OCI-LY1 (cell line): ENCODE results near the gene NHLH2.

Source experiments
- H2AFZ ChIP-seq: fragments of 200-600 bp; sonication (generic), shearing (Covaris generic); 2 replicates; pipeline ENCODE4 v1.6.0; 2014; ENCODE audit warnings: antibody characterized with exemption, mild to moderate bottlenecking, low read length
- H3F3A ChIP-seq: fragments of 200-600 bp; sonication (generic), shearing (Covaris generic); 2 replicates; pipeline ENCODE4 v1.6.0; 2014; ENCODE audit warnings: mild to moderate bottlenecking, antibody characterized with exemption, low read length, moderate library complexity; ENCODE audit not compliant: insufficient read depth
- H3K27ac ChIP-seq: fragments of 200-600 bp; sonication (generic); 2 replicates; pipeline ENCODE4 v1.5.1; 2014; ENCODE audit warnings: low read length, mixed run types, mild to moderate bottlenecking, low read depth; ENCODE audit not compliant: poor library complexity, severe bottlenecking
- H3K27me3 ChIP-seq: fragments of 200-600 bp; sonication (generic); 2 replicates; pipeline ENCODE4 v1.6.0; 2014; ENCODE audit warnings: antibody characterized with exemption, mild to moderate bottlenecking, low read length, moderate library complexity; ENCODE audit not compliant: insufficient read depth
- H3K36me3 ChIP-seq: fragments of 200-600 bp; sonication (generic); 2 replicates; pipeline ENCODE4 v1.6.1; 2014; ENCODE audit warnings: mild to moderate bottlenecking, antibody characterized with exemption, low read length, moderate library complexity, mixed read lengths; ENCODE audit not compliant: insufficient read depth
- H3K4me1 ChIP-seq: fragments of 200-600 bp; sonication (generic); 2 replicates; pipeline ENCODE4 v1.5.1; 2014; ENCODE audit warnings: mild to moderate bottlenecking, low read length, moderate library complexity; ENCODE audit not compliant: insufficient read depth, severe bottlenecking
- H3K4me2 ChIP-seq: fragments of 200-600 bp; sonication (generic), shearing (Covaris generic); 2 replicates; pipeline ENCODE4 v1.6.1; 2014; ENCODE audit warnings: low read length
- H3K4me3 ChIP-seq: fragments of 200-600 bp; sonication (generic); 2 replicates; pipeline ENCODE4 v1.5.1; 2014; ENCODE audit warnings: low read length, low read depth, mild to moderate bottlenecking, mixed read lengths; ENCODE audit not compliant: poor library complexity, severe bottlenecking
- H3K79me2 ChIP-seq: fragments of 200-600 bp; shearing (Covaris generic); 2 replicates; pipeline ENCODE4 v1.6.1; 2016; ENCODE audit warnings: mixed run types, low read length, mixed read lengths; ENCODE audit not compliant: insufficient read depth
- H3K9ac ChIP-seq: fragments of 200-600 bp; sonication (generic), shearing (Covaris generic); 2 replicates; pipeline ENCODE4 v1.6.1; 2014; ENCODE audit warnings: mild to moderate bottlenecking, low read length, mixed read lengths
- H3K9me2 ChIP-seq: fragments of 200-600 bp; sonication (generic), shearing (Covaris generic); 2 replicates; pipeline ENCODE4 v1.6.1; 2014; ENCODE audit warnings: low read depth, mild to moderate bottlenecking, low read length, mixed read lengths
- H3K9me3 ChIP-seq: fragments of 200-600 bp; shearing (Covaris generic); 2 replicates; pipeline ENCODE4 v1.6.1; 2014; ENCODE audit warnings: low read length, mixed read lengths
- H4K20me1 ChIP-seq: fragments of 200-600 bp; sonication (generic), shearing (Covaris generic); 2 replicates; pipeline ENCODE4 v1.6.0; 2016; ENCODE audit warnings: mild to moderate bottlenecking, low read length; ENCODE audit not compliant: insufficient read depth
- EZH2 ChIP-seq: fragments of 200-600 bp; sonication (generic), shearing (Covaris generic); IDR thresholded peaks from 2 replicates; pipeline ENCODE4 v1.8.0; 2017; ENCODE audit warnings: borderline replicate concordance, mixed run types, mild to moderate bottlenecking, antibody characterized with exemption, low read length, moderate library complexity, mixed read lengths
- TF ChIP-seq, protein P1 (sequence below): fragments of 200-600 bp; sonication (generic), shearing (Covaris generic); IDR thresholded peaks from 2 replicates; pipeline ENCODE4 v1.5.1; 2017; ENCODE audit warnings: mild to moderate bottlenecking, antibody characterized with exemption, low read length, moderate library complexity, mixed read lengths

The NHLH2 gene

GRCh38 chr1:115837740-115838421 is 3.0 kb downstream of the NHLH2 start:
- H2AFZ ChIP-seq = no peak overlapping the region
- H4K20me1 ChIP-seq = no peaks in the 10 kb centered on the region
- H3K9me3 ChIP-seq = no peaks in the 10 kb centered on the region
- H3K36me3 ChIP-seq = no peaks in the 10 kb centered on the region
- no peaks in the 10 kb centered on the region for H3F3A ChIP-seq
- no peak overlapping the region for H3K4me2 ChIP-seq
- H3K9ac ChIP-seq = no peak overlapping the region
- H3K4me1 ChIP-seq = no peaks in the 10 kb centered on the region
- TF ChIP-seq, protein P1, sequence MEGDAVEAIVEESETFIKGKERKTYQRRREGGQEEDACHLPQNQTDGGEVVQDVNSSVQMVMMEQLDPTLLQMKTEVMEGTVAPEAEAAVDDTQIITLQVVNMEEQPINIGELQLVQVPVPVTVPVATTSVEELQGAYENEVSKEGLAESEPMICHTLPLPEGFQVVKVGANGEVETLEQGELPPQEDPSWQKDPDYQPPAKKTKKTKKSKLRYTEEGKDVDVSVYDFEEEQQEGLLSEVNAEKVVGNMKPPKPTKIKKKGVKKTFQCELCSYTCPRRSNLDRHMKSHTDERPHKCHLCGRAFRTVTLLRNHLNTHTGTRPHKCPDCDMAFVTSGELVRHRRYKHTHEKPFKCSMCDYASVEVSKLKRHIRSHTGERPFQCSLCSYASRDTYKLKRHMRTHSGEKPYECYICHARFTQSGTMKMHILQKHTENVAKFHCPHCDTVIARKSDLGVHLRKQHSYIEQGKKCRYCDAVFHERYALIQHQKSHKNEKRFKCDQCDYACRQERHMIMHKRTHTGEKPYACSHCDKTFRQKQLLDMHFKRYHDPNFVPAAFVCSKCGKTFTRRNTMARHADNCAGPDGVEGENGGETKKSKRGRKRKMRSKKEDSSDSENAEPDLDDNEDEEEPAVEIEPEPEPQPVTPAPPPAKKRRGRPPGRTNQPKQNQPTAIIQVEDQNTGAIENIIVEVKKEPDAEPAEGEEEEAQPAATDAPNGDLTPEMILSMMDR = no peak
- TF ChIP-seq EZH2 = no peak
- no peaks in the 10 kb centered on the region for H3K27me3 ChIP-seq
- H3K79me2 ChIP-seq = no peaks in the 10 kb centered on the region
- H3K27ac ChIP-seq = no peak overlapping the region
- H3K4me3 ChIP-seq = no peak overlapping the region
- no peaks in the 10 kb centered on the region for H3K9me2 ChIP-seq

GRCh38 chr1:115837341-115837739 is 3.6 kb downstream of the NHLH2 start:
- H3K36me3 ChIP-seq = no peaks in the 10 kb centered on the region
- H3K9me2 ChIP-seq = no peaks in the 10 kb centered on the region
- no peaks in the 10 kb centered on the region for H3K9me3 ChIP-seq
- no peaks in the 10 kb centered on the region for H3K4me1 ChIP-seq
- no peaks in the 10 kb centered on the region for H3K27me3 ChIP-seq
- H3K4me2 ChIP-seq = no peak overlapping the region
- no peak overlapping the region for H3K27ac ChIP-seq
- H3K79me2 ChIP-seq = no peaks in the 10 kb centered on the region
- H2AFZ ChIP-seq = no peak overlapping the region
- TF ChIP-seq EZH2 = no peak
- TF ChIP-seq, protein P1 = no peak
- H3K4me3 ChIP-seq = no peak overlapping the region
- H4K20me1 ChIP-seq = no peaks in the 10 kb centered on the region
- no peak overlapping the region for H3K9ac ChIP-seq
- no peaks in the 10 kb centered on the region for H3F3A ChIP-seq

DNA sequence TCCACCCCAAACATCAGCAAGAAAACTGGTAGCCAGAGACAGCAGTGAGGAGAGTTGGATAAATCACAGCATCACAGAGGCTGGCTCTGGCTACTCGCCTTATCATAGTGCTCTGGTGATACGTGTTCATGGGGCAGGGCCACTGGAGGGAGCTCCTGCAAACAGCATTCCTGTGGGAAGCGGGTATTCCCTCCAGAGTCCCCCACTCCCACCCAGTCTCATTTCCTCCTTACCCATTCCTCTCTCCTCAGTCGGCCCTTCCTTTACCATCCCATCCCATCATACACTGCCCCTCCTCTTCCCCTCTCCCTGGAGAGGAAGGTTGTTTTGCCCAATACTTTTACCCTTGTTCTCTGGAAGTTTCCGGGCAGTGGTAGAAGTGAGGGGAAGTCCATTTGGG is 7.1 kb downstream of the NHLH2 start:
- H3K27ac ChIP-seq = no peak overlapping the region
- H2AFZ ChIP-seq = no peak overlapping the region
- H3K4me2 ChIP-seq = no peak overlapping the region
- no peaks in the 10 kb centered on the region for H4K20me1 ChIP-seq
- H3K79me2 ChIP-seq = no peaks in the 10 kb centered on the region
- no peaks in the 10 kb centered on the region for H3F3A ChIP-seq
- H3K9me3 ChIP-seq = no peaks in the 10 kb centered on the region
- H3K27me3 ChIP-seq = no peaks in the 10 kb centered on the region
- H3K9ac ChIP-seq = no peak overlapping the region
- H3K36me3 ChIP-seq = no peaks in the 10 kb centered on the region
- no peaks in the 10 kb centered on the region for H3K9me2 ChIP-seq
- no peaks in the 10 kb centered on the region for H3K4me1 ChIP-seq
- H3K4me3 ChIP-seq = no peak overlapping the region
- TF ChIP-seq EZH2 = no peak
- TF ChIP-seq, protein P1 = no peak
